Bronchial epithelial cell (primary cell): ENCODE data around the gene CPNE4. TPM values are rescaled to one million over a fixed set of nuclear protein-coding genes. Genes with fewer than 3 reads are reported as not detected.
"Not testable (repeated sequence)": the region's sequence is repeated elsewhere in the genome, so short reads cannot be mapped to it uniquely, and the experiment has no call there.

Experiments used
- DNase-seq: peaks from one replicate; pipeline ENCODE4 v3.0.0-alpha.2; 2010; ENCODE audit warnings: low read depth
- FAIRE-seq: peaks from 2 replicates; lab custom pipeline; 2011; peaks lifted over from hg19 to GRCh38; lab: Jason Lieb, UNC
- H3K27me3 ChIP-seq: 2 replicates; pipeline ENCODE4 v1.5.1; 2011; ENCODE audit warnings: low read length; ENCODE audit not compliant: control insufficient read depth, insufficient read depth
- H3K36me3 ChIP-seq: 2 replicates; pipeline ENCODE4 v1.5.1; 2011; ENCODE audit warnings: low read length; ENCODE audit not compliant: control insufficient read depth, insufficient read depth
- H3K4me3 ChIP-seq: 2 replicates; pipeline ENCODE4 v1.5.1; 2011; ENCODE audit warnings: mild to moderate bottlenecking, low read depth, low read length, control low read depth
- CTCF ChIP-seq: IDR thresholded peaks from 2 replicates; pipeline ENCODE4 v1.5.1; 2011; ENCODE audit warnings: mild to moderate bottlenecking, moderate library complexity, low read length, control low read depth, inconsistent platforms; ENCODE audit not compliant: insufficient read depth, severe bottlenecking
- total RNA-seq: library from RNA; depleted of rRNA; stranded (reverse); fragments of >200 nt; gene quantifications from 2 replicates; pipeline ENCODE4 v1.2.1, GENCODE V29; 2014

Gene CPNE4
- total RNA-seq, 1 donor from 2014 or later: under 0.01 TPM

GRCh38 chr3:131494706-131495105 lies 540.1 kb downstream of the CPNE4 start:
- no peak overlapping the region for H3K4me3 ChIP-seq
- H3K36me3 ChIP-seq: peaks cover 13% of the 10 kb centered on the region
- FAIRE-seq (no peak), DNase-seq (no peak)
- no peak for TF ChIP-seq CTCF
- no peaks in the 10 kb centered on the region for H3K27me3 ChIP-seq

GRCh38 chr3:131491775-131492174 lies 543.0 kb downstream of the CPNE4 start:
- no peak for DNase-seq
- no peak for TF ChIP-seq CTCF
- FAIRE-seq: no peak
- no peaks in the 10 kb centered on the region for H3K27me3 ChIP-seq
- H3K4me3 ChIP-seq: no peak overlapping the region
- peaks cover 9% of the 10 kb centered on the region for H3K36me3 ChIP-seq

GRCh38 chr3:131491084-131491483 lies 543.7 kb downstream of the CPNE4 start:
- H3K36me3 ChIP-seq: peaks cover 6% of the 10 kb centered on the region
- H3K27me3 ChIP-seq: no peaks in the 10 kb centered on the region
- no peak overlapping the region for H3K4me3 ChIP-seq
- DNase-seq (no peak), FAIRE-seq (no peak)
- TF ChIP-seq CTCF: no peak

GRCh38 chr3:131486545-131486944 lies 548.3 kb downstream of the CPNE4 start:
- H3K36me3 ChIP-seq, FAIRE-seq, DNase-seq, H3K4me3 ChIP-seq, H3K27me3 ChIP-seq: not testable (repeated sequence)

GRCh38 chr3:131485119-131485518 lies 549.7 kb downstream of the CPNE4 start:
- Histone ChIP-seq H3K27me3 (no peaks in the 10 kb centered on the region), H3K4me3 (no peak overlapping the region), H3K36me3 (peaks cover 2% of the 10 kb centered on the region)
- no peak for TF ChIP-seq CTCF
- no peak for DNase-seq
- FAIRE-seq: no peak

GRCh38 chr3:131484496-131485111 lies 550.2 kb downstream of the CPNE4 start:
- TF ChIP-seq CTCF: no peak
- DNase-seq: no peak
- FAIRE-seq: no peak
- Histone ChIP-seq H3K4me3 (no peak overlapping the region), H3K27me3 (no peaks in the 10 kb centered on the region), H3K36me3 (peaks cover 2% of the 10 kb centered on the region)
